IMR-90 (cell line): ENCODE results near the gene NUDT3. TPM values are rescaled to one million over a fixed set of nuclear protein-coding genes. Genes with fewer than 3 reads are reported as not detected.

Source experiments
- ATAC-seq: fragments of 200-7000 bp; cut with Tn5 transposase; 2 replicates; pipeline ENCODE4 v1.9.1; 2020; ENCODE audit warnings: low read depth, mild to moderate bottlenecking, moderate library complexity
- BruUV-seq: library from RNA; stranded (reverse); fragments of 400-500 nt; replicated peaks from 2 replicates; lab custom pipeline; 2021; lab: Mats Ljungman, UMichigan
- CTCF ChIA-PET: fragments of 300-600 bp; formaldehyde crosslinking; extraction: SDS; loops from one replicate; lab custom pipeline; 2021; ENCODE audit warnings: antibody characterized with exemption; lab: Yijun Ruan, JAX
- POLR2A ChIA-PET: fragments of 300-600 bp; sonication (Branson Sonifier 250); formaldehyde crosslinking; loops from one replicate; lab custom pipeline; 2022; ENCODE audit warnings: antibody characterized with exemption; ENCODE audit not compliant: unreplicated experiment; lab: Charles Lee
- DNase-seq: peaks from one replicate; pipeline ENCODE4 v3.0.0; 2013
- H2AFZ ChIP-seq: replicated peaks from 2 replicates; pipeline ENCODE3; 2013; ENCODE audit warnings: low read length, mild to moderate bottlenecking; ENCODE audit not compliant: poor library complexity
- H2AK5ac ChIP-seq: 2 replicates; pipeline ENCODE4 v1.6.1; 2013; ENCODE audit warnings: low read depth, low read length, inconsistent platforms
- H2AK9ac ChIP-seq: replicated peaks from 2 replicates; pipeline ENCODE3; 2013; ENCODE audit warnings: mild to moderate bottlenecking, low read depth, low read length, moderate library complexity; ENCODE audit not compliant: poor library complexity
- H2BK120ac ChIP-seq: 2 replicates; pipeline ENCODE4 v1.6.1; 2013; ENCODE audit warnings: low read depth, low read length, inconsistent platforms
- H2BK15ac ChIP-seq: 3 replicates; pipeline ENCODE4 v1.6.1; 2013; ENCODE audit warnings: low read depth, low read length, inconsistent platforms
- H2BK20ac ChIP-seq: 2 replicates; pipeline ENCODE4 v1.6.1; 2013; ENCODE audit warnings: low read depth, mild to moderate bottlenecking, inconsistent platforms, low read length, moderate library complexity
- H2BK5ac ChIP-seq: 2 replicates; pipeline ENCODE4 v1.6.1; 2013; ENCODE audit warnings: mild to moderate bottlenecking, low read depth, low read length, inconsistent platforms; ENCODE audit not compliant: poor library complexity, severe bottlenecking
- H3K14ac ChIP-seq: replicated peaks from 2 replicates; pipeline ENCODE4 v1.6.1; 2013; ENCODE audit warnings: low read depth, low read length, inconsistent platforms
- H3K18ac ChIP-seq: 2 replicates; pipeline ENCODE4 v1.6.1; 2013; ENCODE audit warnings: low read depth, low read length, control low read depth
- H3K23ac ChIP-seq: 2 replicates; pipeline ENCODE4 v1.6.1; 2013; ENCODE audit warnings: low read depth, low read length, inconsistent platforms
- H3K27ac ChIP-seq: 2 replicates; pipeline ENCODE4 v1.5.1; 2013; ENCODE audit warnings: mild to moderate bottlenecking, control low read depth, low read length; ENCODE audit not compliant: insufficient read depth
- H3K27me3 ChIP-seq: 2 replicates; pipeline ENCODE4 v1.6.1; 2013; ENCODE audit warnings: low read length; ENCODE audit not compliant: control insufficient read depth, insufficient read depth
- H3K36me3 ChIP-seq: 2 replicates; pipeline ENCODE4 v1.6.1; 2013; ENCODE audit warnings: low read length, mixed read lengths; ENCODE audit not compliant: control insufficient read depth, insufficient read depth
- H3K4ac ChIP-seq: 2 replicates; pipeline ENCODE4 v1.6.1; 2013; ENCODE audit warnings: low read depth, low read length, inconsistent platforms
- H3K4me1 ChIP-seq: 2 replicates; pipeline ENCODE4 v1.6.1; 2013; ENCODE audit warnings: low read length, mixed read lengths; ENCODE audit not compliant: control insufficient read depth, insufficient read depth
- H3K4me2 ChIP-seq: 2 replicates; pipeline ENCODE4 v1.6.1; 2013; ENCODE audit warnings: low read depth, mild to moderate bottlenecking, control low read depth, low read length, moderate library complexity
- H3K4me3 ChIP-seq: 2 replicates; pipeline ENCODE4 v1.5.1; 2013; ENCODE audit warnings: low read depth, mild to moderate bottlenecking, control low read depth, low read length, moderate library complexity; ENCODE audit not compliant: insufficient read depth
- H3K56ac ChIP-seq: 2 replicates; pipeline ENCODE4 v1.6.1; 2013; ENCODE audit warnings: low read length, inconsistent platforms; ENCODE audit not compliant: insufficient read depth; ENCODE audit errors: extremely low read depth
- H3K79me1 ChIP-seq, 2 experiments: 2 replicates each; pipeline ENCODE4 v1.6.1; 2013; ENCODE audit warnings: low read length in 2 of 2, inconsistent platforms in 1 of 2, low read depth in 1 of 2
- H3K9ac ChIP-seq: 2 replicates; pipeline ENCODE4 v1.6.1; 2013; ENCODE audit warnings: low read depth, low read length, control low read depth
- H3K9me1 ChIP-seq: 2 replicates; pipeline ENCODE4 v1.6.1; 2013; ENCODE audit warnings: low read length, inconsistent platforms; ENCODE audit not compliant: insufficient read depth
- H3K9me3 ChIP-seq: 2 replicates; pipeline ENCODE4 v1.6.1; 2013; ENCODE audit warnings: low read length; ENCODE audit not compliant: control insufficient read depth, insufficient read depth
- H4K20me1 ChIP-seq: 2 replicates; pipeline ENCODE4 v1.6.1; 2013; ENCODE audit warnings: low read length, inconsistent platforms; ENCODE audit not compliant: insufficient read depth
- H4K5ac ChIP-seq: 2 replicates; pipeline ENCODE4 v1.6.1; 2013; ENCODE audit warnings: mild to moderate bottlenecking, low read depth, low read length, control low read depth
- H4K8ac ChIP-seq, 2 experiments: 2 replicates each; pipeline ENCODE4 v1.6.1; 2013; ENCODE audit warnings: low read depth in 2 of 2, low read length in 2 of 2, control low read depth in 1 of 2, inconsistent platforms in 1 of 2
- H4K91ac ChIP-seq: 2 replicates; pipeline ENCODE4 v1.6.1; 2013; ENCODE audit warnings: low read depth, low read length, inconsistent platforms; ENCODE audit not compliant: insufficient read depth
- CEBPB ChIP-seq: IDR thresholded peaks from 2 replicates; pipeline ENCODE4 v1.6.1; 2012; ENCODE audit warnings: low read depth, low read length, improper control_type of control experiment
- MAFK ChIP-seq: IDR thresholded peaks from 2 replicates; pipeline ENCODE4 v1.6.1; 2012; ENCODE audit warnings: low read depth, low read length, improper control_type of control experiment
- RCOR1 ChIP-seq: IDR thresholded peaks from 2 replicates; pipeline ENCODE4 v1.6.1; 2012; ENCODE audit warnings: mild to moderate bottlenecking, low read length, improper control_type of control experiment; ENCODE audit not compliant: insufficient replicate concordance
- WGBS, 2 experiments: methylation state at CpG; one replicate each; pipeline versions ENCODE4 v1.1.5 to v1.1.7; 2013; ENCODE audit warnings: missing lambda C conversion rate in 2 of 2; ENCODE audit not compliant: insufficient read length in 1 of 2; ENCODE audit errors: extremely low coverage in 2 of 2; 5-methylcytosine and 5-hydroxymethylcytosine counted together
- dilution Hi-C: fragments of 300-500 bp; cut with HindIII; formaldehyde crosslinking; loops from one replicate; pipeline ENCODE4 v1.14.3; 2018; ENCODE audit warnings: low sequenced_read_pairs; ENCODE audit not compliant: unreplicated experiment
- in situ Hi-C: fragments of 300-500 bp; cut with MboI; formaldehyde crosslinking; loops from 3 replicates; pipeline ENCODE4 v1.14.3; 2019; ENCODE audit warnings: low sequenced_read_pairs, inconsistent platforms, mixed read lengths
- intact Hi-C: fragments of 100-400 bp; cut with micrococcal nuclease; formaldehyde crosslinking; loops from 2 replicates; pipeline ENCODE4 v1.10.0; 2022
- polyA plus RNA-seq, 3 experiments: library from polyadenylated mRNA; depleted of rRNA; stranded (reverse); fragments of >200 nt; gene quantifications; 2 replicates each; pipeline ENCODE4 v1.2.3, GENCODE V29; 2012; ENCODE audit warnings: low replicate concordance in 1 of 3
- total RNA-seq: library from RNA; depleted of rRNA; stranded (reverse); fragments of >200 nt; gene quantifications from 2 replicates; pipeline ENCODE4 v1.2.3, GENCODE V29; 2012

NUDT3 gene
- total and polyA plus RNA-seq, 2 of the 4 experiments (the other 2 are of a cell fraction), result 10.1 to 17.2 TPM

DNA sequence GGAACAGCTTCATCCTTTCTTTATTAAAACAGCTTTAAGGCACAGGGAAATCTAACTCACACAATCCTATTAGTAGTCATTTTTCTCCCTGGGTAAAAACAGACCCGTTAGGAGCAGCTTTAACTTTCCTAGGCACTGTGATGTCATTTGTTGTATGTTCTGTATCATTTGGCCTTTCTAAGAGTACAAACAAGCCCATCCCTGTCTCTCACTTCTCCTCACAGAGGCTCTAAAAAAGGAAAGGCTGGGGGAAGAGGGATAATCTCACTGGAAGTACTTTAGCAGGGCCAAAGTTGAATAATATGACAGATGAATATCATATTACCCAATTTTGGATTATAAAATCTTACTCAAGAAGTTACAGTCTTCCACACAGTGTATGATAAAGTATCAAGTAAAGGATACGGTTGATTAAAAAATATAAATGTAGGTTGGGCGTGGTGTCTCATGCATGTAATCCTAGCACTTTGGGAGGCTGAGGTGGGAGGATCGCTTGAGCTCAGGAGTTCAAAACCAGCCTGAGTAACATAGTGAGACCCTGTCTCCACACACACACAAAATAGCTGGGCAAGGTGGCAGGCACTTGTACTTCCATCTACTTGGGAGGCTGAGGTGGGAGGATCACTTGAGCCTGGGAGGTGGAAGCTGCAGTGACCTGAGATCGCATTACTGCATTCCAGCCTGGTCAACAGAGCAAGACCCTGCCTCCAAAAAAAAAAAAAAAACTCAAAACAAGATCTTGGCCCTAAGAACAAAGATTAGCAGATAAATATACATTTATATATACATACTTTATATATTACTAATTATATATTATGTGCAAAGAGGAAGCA, 7.9 kb downstream of the NUDT3 start (continued):
- TF ChIP-seq MAFK, result no peak

DNA sequence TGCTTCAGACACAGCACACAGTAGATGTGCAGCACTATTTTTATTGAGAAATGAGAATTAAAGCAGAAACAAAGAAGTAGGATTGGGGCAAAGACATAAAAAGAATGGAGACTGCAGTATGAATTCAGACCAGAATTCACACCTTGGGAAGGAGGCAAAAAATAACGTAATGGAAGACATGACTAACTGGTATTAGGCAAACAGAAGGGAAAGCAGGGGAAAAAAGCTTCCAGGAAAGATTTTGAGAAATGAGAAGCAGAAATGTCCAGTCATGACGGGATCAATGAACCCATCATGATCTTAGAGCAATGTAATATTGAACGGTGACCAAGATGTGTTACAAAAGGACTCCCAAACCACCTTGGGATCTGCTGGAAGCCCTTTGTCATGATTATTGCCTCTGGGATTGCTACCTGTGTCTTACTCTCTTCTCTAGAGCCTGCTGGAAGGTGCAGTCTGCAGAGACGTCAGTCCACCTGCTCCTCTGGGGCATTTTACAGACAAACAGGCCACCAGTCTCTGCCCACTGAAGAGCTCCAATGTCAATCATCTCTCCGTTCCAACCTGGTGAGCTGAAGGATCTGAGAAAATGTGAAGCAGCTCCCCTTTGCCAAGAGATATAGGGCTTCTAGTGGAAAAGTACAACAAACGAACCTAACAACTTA, 8.7 kb downstream of the NUDT3 start:
- Histone ChIP-seq H3K9me1 (peaks cover 22% of the 10 kb centered on the region), H2AK5ac (no peak overlapping the region), H4K5ac (0 out of 2 replicates have a peak overlapping the region, but pooled peaks have one; percentile 5), H2AFZ (no peak overlapping the region), H3K27me3 (no peaks in the 10 kb centered on the region), H3K14ac (peak overlapping the region; percentile 1; the same call in 1 of the 2 replicates), H2BK5ac (peak overlapping the region; percentile 38), H3K4me3 (no peak overlapping the region), H3K18ac (peak overlapping the region; percentile 38; the same call in 1 of the 2 replicates), H3K27ac (no peak overlapping the region), H3K36me3 (no peaks in the 10 kb centered on the region), H3K4me1 (peaks cover 11% of the 10 kb centered on the region), H4K91ac (no peak overlapping the region), H3K9ac (no peak overlapping the region), H3K9me3 (no peaks in the 10 kb centered on the region), H4K8ac (peak overlapping the region in 1 of 2 experiments; percentile 12; a peak in 1 of 4 replicates), H3K23ac (no peak overlapping the region), H4K20me1 (peaks cover 68% of the 10 kb centered on the region), H2BK120ac (no peak overlapping the region), H3K56ac (no peak overlapping the region), H3K4ac (no peak overlapping the region), H2BK15ac (peak overlapping the region; percentile 12; the same call in 2 of the 3 replicates), H3K4me2 (no peak overlapping the region), H3K79me1 (peaks cover 29 to 83% of the 10 kb centered on the region in 2 experiments), H2AK9ac (no peak overlapping the region), H2BK20ac (0 out of 2 replicates have a peak overlapping the region, but pooled peaks have one; percentile 9)
- ChIA-PET POLR2A (interaction anchor here (0.6 kb wide), 1 partner anchor 32 kb away, joined by 12 read pairs; no protein-coding TSS in a partner anchor), CTCF (no interaction called here)
- intact Hi-C loops, result no loop called here
- BruUV-seq, result no TSS peak
- no peak for ATAC-seq
- in situ Hi-C loops, result no loop called here
- TF ChIP-seq RCOR1 (no peak), CEBPB (peak; percentile 37; the same call in 1 of the 2 replicates)
- dilution Hi-C loops, result no loop called here
- DNase-seq, result no peak
- WGBS, 2 experiments, result 25% methylated on average over 1 of the region's 6 CpGs; no CpG with 5 or more reads in 1 of the 2 experiments
